Panc1 (cell line): ENCODE data around the gene RANBP17. TPM values are rescaled to one million over a fixed set of nuclear protein-coding genes. Genes with fewer than 3 reads are reported as not detected.

Source experiments
- ATAC-seq: fragments of 200-7000 bp; cut with Tn5 transposase; 2 replicates; pipeline ENCODE4 v1.9.1; 2020; ENCODE audit warnings: mild to moderate bottlenecking, moderate library complexity
- BruUV-seq: library from RNA; stranded (reverse); fragments of 400-500 nt; replicated peaks from 2 replicates; lab custom pipeline; 2021; lab: Mats Ljungman, UMichigan
- CTCF ChIA-PET: fragments of 300-600 bp; sonication (Branson Sonifier 250); formaldehyde crosslinking; loops from one replicate; lab custom pipeline; 2022; ENCODE audit warnings: antibody characterized with exemption; lab: Charles Lee
- POLR2A ChIA-PET: fragments of 300-600 bp; sonication (Branson Sonifier 250); formaldehyde crosslinking; loops from one replicate; lab custom pipeline; 2022; ENCODE audit warnings: antibody characterized with exemption; lab: Charles Lee
- DNase-seq: peaks from one replicate; pipeline ENCODE4 v3.0.0-alpha.2; 2010; ENCODE audit warnings: low read depth, low spot score
- H3K27ac ChIP-seq: 2 replicates; pipeline ENCODE4 v1.5.1; 2011; ENCODE audit warnings: mild to moderate bottlenecking, low read length, inconsistent platforms
- H3K27me3 ChIP-seq: fragments of 200-500 bp; sonication (Bioruptor generic); 2 replicates; pipeline ENCODE4 v1.6.0; 2014; ENCODE audit warnings: low read length, inconsistent platforms; ENCODE audit not compliant: control insufficient read depth, insufficient read depth
- H3K36me3 ChIP-seq: fragments of 200-500 bp; sonication (Bioruptor generic); 2 replicates; pipeline ENCODE4 v1.5.1; 2014; ENCODE audit warnings: inconsistent platforms, mild to moderate bottlenecking, low read length, moderate library complexity; ENCODE audit not compliant: control insufficient read depth, insufficient read depth
- H3K4me1 ChIP-seq: 2 replicates; pipeline ENCODE4 v1.5.1; 2011; ENCODE audit warnings: inconsistent platforms, mild to moderate bottlenecking, low read length, moderate library complexity; ENCODE audit not compliant: control insufficient read depth, insufficient read depth
- H3K4me3 ChIP-seq, 2 experiments: 2 replicates each; pipeline ENCODE4 v1.5.1; 2011 to 2012; ENCODE audit warnings: low read depth in 2 of 2, low read length in 2 of 2, mild to moderate bottlenecking in 2 of 2, inconsistent platforms in 1 of 2, moderate library complexity in 1 of 2
- H3K9me3 ChIP-seq: fragments of 200-500 bp; sonication (Bioruptor generic); 2 replicates; pipeline ENCODE4 v1.5.1; 2014; ENCODE audit warnings: low read depth, mild to moderate bottlenecking, inconsistent platforms, low read length, moderate library complexity; ENCODE audit not compliant: control insufficient read depth, insufficient read depth
- POLR2AphosphoS5 ChIP-seq: IDR thresholded peaks from 2 replicates; pipeline ENCODE4 v1.6.1; 2012; ENCODE audit warnings: mild to moderate bottlenecking, low read depth, low read length, moderate library complexity
- SIN3A ChIP-seq: IDR thresholded peaks from 2 replicates; pipeline ENCODE4 v1.6.1; 2012; ENCODE audit warnings: low read depth, mild to moderate bottlenecking, low read length, moderate library complexity, borderline replicate concordance; ENCODE audit not compliant: insufficient read depth
- TCF7L2 ChIP-seq: IDR thresholded peaks from 2 replicates; pipeline ENCODE4 v1.6.1; 2011; ENCODE audit warnings: mild to moderate bottlenecking, low read depth, low read length, inconsistent platforms
- in situ Hi-C: cut with HindIII; loops from 2 replicates; pipeline ENCODE4 v1.10.0; 2016; ENCODE audit warnings: low sequenced_read_pairs, low pct_unique_long_range_greater_than_20kb
- intact Hi-C: fragments of 100-400 bp; cut with micrococcal nuclease; formaldehyde crosslinking; loops from one replicate; pipeline ENCODE4 v1.10.0; 2022; ENCODE audit not compliant: unreplicated experiment
- total RNA-seq: library from RNA; stranded (reverse); gene quantifications from one replicate; pipeline ENCODE4 v1.2.1, GENCODE V29; 2021; ENCODE audit not compliant: unreplicated experiment
- TF ChIP-seq, protein P1 (sequence below), 2 experiments: IDR thresholded peaks; 2 replicates each; pipeline ENCODE4 v1.6.1; 2011 to 2012; ENCODE audit warnings: low read depth in 2 of 2, control low read depth in 1 of 2, low read length in 1 of 2, mild to moderate bottlenecking in 1 of 2, moderate library complexity in 1 of 2; ENCODE audit not compliant: insufficient read depth in 1 of 2
- TF ChIP-seq, protein P2 (sequence below): fragments of 450-650 bp; IDR thresholded peaks from 2 replicates; pipeline ENCODE4 v1.5.1; 2017; ENCODE audit warnings: mild to moderate bottlenecking

The RANBP17 gene
- total RNA-seq, 1 experiment from 2014 or later, result not detected

DNA sequence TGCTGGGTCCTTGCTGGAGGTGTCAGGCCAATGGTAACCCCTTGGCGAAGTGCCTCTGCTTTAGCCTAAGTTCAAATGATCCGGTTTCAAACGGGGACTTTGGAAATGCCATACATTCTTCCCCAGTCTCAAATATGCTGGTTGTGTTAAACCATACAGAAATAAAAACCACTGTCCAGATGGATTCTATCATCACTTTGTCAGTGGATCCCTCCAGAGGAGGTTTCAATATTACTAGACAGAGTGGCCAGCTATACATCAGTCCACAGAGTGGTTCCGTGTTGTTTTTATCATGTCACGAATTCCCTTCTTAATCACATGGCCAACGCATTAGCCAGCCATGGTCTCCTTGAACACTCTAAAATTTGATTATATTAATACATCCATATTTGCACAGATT lies 7.3 kb upstream of the RANBP17 start:
- no peaks in the 10 kb centered on the region for H3K9me3 ChIP-seq
- POLR2A ChIA-PET, result no interaction called here
- intact Hi-C loops (no loop called here), in situ Hi-C loops (no loop called here)
- ATAC-seq (no peak), DNase-seq (no peak)
- no TSS peak for BruUV-seq
- no peaks in the 10 kb centered on the region for H3K27me3 ChIP-seq
- no peaks in the 10 kb centered on the region for H3K36me3 ChIP-seq
- H3K4me1 ChIP-seq, result no peaks in the 10 kb centered on the region
- no peak overlapping the region for H3K4me3 ChIP-seq
- TF ChIP-seq POLR2AphosphoS5 (no peak), TCF7L2 (no peak), SIN3A (no peak)
- TF ChIP-seq, protein P1, sequence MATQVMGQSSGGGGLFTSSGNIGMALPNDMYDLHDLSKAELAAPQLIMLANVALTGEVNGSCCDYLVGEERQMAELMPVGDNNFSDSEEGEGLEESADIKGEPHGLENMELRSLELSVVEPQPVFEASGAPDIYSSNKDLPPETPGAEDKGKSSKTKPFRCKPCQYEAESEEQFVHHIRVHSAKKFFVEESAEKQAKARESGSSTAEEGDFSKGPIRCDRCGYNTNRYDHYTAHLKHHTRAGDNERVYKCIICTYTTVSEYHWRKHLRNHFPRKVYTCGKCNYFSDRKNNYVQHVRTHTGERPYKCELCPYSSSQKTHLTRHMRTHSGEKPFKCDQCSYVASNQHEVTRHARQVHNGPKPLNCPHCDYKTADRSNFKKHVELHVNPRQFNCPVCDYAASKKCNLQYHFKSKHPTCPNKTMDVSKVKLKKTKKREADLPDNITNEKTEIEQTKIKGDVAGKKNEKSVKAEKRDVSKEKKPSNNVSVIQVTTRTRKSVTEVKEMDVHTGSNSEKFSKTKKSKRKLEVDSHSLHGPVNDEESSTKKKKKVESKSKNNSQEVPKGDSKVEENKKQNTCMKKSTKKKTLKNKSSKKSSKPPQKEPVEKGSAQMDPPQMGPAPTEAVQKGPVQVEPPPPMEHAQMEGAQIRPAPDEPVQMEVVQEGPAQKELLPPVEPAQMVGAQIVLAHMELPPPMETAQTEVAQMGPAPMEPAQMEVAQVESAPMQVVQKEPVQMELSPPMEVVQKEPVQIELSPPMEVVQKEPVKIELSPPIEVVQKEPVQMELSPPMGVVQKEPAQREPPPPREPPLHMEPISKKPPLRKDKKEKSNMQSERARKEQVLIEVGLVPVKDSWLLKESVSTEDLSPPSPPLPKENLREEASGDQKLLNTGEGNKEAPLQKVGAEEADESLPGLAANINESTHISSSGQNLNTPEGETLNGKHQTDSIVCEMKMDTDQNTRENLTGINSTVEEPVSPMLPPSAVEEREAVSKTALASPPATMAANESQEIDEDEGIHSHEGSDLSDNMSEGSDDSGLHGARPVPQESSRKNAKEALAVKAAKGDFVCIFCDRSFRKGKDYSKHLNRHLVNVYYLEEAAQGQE (IDR thresholded peaks at IDR 0.05; ENCODE audit: insufficient read depth in 1 of 2, low read depth in 2 of 2, low read length in 1 of 2), result no peak
- TF ChIP-seq, protein P2, sequence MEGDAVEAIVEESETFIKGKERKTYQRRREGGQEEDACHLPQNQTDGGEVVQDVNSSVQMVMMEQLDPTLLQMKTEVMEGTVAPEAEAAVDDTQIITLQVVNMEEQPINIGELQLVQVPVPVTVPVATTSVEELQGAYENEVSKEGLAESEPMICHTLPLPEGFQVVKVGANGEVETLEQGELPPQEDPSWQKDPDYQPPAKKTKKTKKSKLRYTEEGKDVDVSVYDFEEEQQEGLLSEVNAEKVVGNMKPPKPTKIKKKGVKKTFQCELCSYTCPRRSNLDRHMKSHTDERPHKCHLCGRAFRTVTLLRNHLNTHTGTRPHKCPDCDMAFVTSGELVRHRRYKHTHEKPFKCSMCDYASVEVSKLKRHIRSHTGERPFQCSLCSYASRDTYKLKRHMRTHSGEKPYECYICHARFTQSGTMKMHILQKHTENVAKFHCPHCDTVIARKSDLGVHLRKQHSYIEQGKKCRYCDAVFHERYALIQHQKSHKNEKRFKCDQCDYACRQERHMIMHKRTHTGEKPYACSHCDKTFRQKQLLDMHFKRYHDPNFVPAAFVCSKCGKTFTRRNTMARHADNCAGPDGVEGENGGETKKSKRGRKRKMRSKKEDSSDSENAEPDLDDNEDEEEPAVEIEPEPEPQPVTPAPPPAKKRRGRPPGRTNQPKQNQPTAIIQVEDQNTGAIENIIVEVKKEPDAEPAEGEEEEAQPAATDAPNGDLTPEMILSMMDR, result no peak
- no peak overlapping the region for H3K27ac ChIP-seq
- CTCF ChIA-PET, result no interaction called here

DNA sequence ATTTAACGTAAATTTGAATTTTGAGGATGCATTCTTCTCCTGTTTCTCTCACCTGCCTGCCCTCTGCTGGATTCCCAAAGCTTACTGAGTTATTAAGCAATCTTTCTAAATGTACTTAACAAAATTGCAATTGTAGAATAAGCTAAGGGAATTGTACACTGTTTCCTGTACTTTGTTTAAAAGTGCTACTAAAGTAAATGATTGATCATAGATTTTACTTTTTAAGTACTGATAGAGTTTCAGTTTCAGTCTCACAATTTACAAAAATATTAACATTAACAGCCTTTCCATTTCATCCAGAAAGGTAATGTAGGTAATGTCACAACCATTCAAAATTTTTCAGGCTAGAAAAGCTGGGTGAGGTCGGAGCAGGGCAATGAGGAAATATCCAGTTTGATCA lies 4.8 kb upstream of the RANBP17 start:
- in situ Hi-C loops (no loop called here), intact Hi-C loops (no loop called here)
- Histone ChIP-seq H3K36me3 (no peaks in the 10 kb centered on the region), H3K4me3 (no peak overlapping the region), H3K9me3 (peaks cover 12% of the 10 kb centered on the region), H3K27me3 (no peaks in the 10 kb centered on the region), H3K4me1 (no peaks in the 10 kb centered on the region), H3K27ac (no peak overlapping the region)
- DNase-seq, result no peak
- no TSS peak for BruUV-seq
- TF ChIP-seq, protein P1 (IDR thresholded peaks at IDR 0.05; ENCODE audit: insufficient read depth in 1 of 2, low read depth in 2 of 2, low read length in 1 of 2), result no peak
- TF ChIP-seq SIN3A (no peak), POLR2AphosphoS5 (no peak), TCF7L2 (no peak)
- TF ChIP-seq, protein P2, result no peak; the same call in 1 of the 2 replicates
- POLR2A ChIA-PET, result no interaction called here
- CTCF ChIA-PET, result no interaction called here
- ATAC-seq, result no peak
